H9 (cell line): ENCODE results near the gene BCAP29. TPM values are rescaled to one million over a fixed set of nuclear protein-coding genes. Genes with fewer than 3 reads are reported as not detected.

ENCODE experiments used
- DNase-seq: peaks from one replicate; pipeline ENCODE4 v3.0.0-alpha.2; 2017
- H2AFZ ChIP-seq: one replicate; pipeline ENCODE4 v1.6.1; 2013; ENCODE audit warnings: mild to moderate bottlenecking, low read length, control low read depth, moderate library complexity
- H2AK5ac ChIP-seq: 2 replicates; pipeline ENCODE4 v1.6.1; 2013; ENCODE audit warnings: low read length, control low read depth, mixed read lengths; ENCODE audit not compliant: insufficient read length
- H2BK120ac ChIP-seq: one replicate; pipeline ENCODE4 v1.6.1; 2013; ENCODE audit warnings: low read depth, mild to moderate bottlenecking, low read length, control low read depth, inconsistent platforms; ENCODE audit not compliant: poor library complexity, severe bottlenecking
- H2BK12ac ChIP-seq: 2 replicates; pipeline ENCODE4 v1.6.1; 2013; ENCODE audit warnings: low read length, control low read depth, mixed read lengths, low read depth; ENCODE audit not compliant: insufficient read length
- H2BK15ac ChIP-seq: 2 replicates; pipeline ENCODE4 v1.6.1; 2013; ENCODE audit warnings: low read depth, low read length, control low read depth
- H2BK20ac ChIP-seq: one replicate; pipeline ENCODE4 v1.6.1; 2013; ENCODE audit warnings: low read depth, mild to moderate bottlenecking, low read length, control low read depth, inconsistent platforms; ENCODE audit not compliant: poor library complexity, severe bottlenecking
- H2BK5ac ChIP-seq: 2 replicates; pipeline ENCODE4 v1.6.1; 2013; ENCODE audit warnings: low read length, control low read depth, mixed read lengths; ENCODE audit not compliant: insufficient read length
- H3K14ac ChIP-seq: 2 replicates; pipeline ENCODE4 v1.6.1; 2013; ENCODE audit warnings: low read length, control low read depth; ENCODE audit not compliant: insufficient read depth
- H3K18ac ChIP-seq: 2 replicates; pipeline ENCODE4 v1.6.1; 2013; ENCODE audit warnings: low read depth, mild to moderate bottlenecking, mixed read lengths, low read length, control low read depth; ENCODE audit not compliant: insufficient read length
- H3K23ac ChIP-seq: 2 replicates; pipeline ENCODE4 v1.6.1; 2013; ENCODE audit warnings: low read length, control low read depth, mixed read lengths, low read depth; ENCODE audit not compliant: insufficient read length
- H3K23me2 ChIP-seq: 2 replicates; pipeline ENCODE4 v1.6.1; 2013; ENCODE audit warnings: low read depth, mild to moderate bottlenecking, mixed read lengths, low read length, control low read depth; ENCODE audit not compliant: insufficient read length, poor library complexity, severe bottlenecking
- H3K27ac ChIP-seq: 2 replicates; pipeline ENCODE4 v1.5.1; 2013; ENCODE audit warnings: low read length, control low read depth, mixed read lengths, low read depth; ENCODE audit not compliant: insufficient read length
- H3K27me3 ChIP-seq: 2 replicates; pipeline ENCODE4 v1.6.1; 2013; ENCODE audit warnings: low read length, control low read depth, inconsistent platforms; ENCODE audit not compliant: insufficient read depth
- H3K4ac ChIP-seq: 2 replicates; pipeline ENCODE4 v1.6.1; 2013; ENCODE audit warnings: low read depth, mild to moderate bottlenecking, control low read depth, inconsistent platforms, low read length, moderate library complexity
- H3K4me1 ChIP-seq: 2 replicates; pipeline ENCODE4 v1.6.1; 2013; ENCODE audit warnings: low read length, control low read depth, inconsistent platforms; ENCODE audit not compliant: insufficient read depth
- H3K4me2 ChIP-seq: 2 replicates; pipeline ENCODE4 v1.6.1; 2013; ENCODE audit warnings: low read length, control low read depth, mixed read lengths; ENCODE audit not compliant: insufficient read length, insufficient read depth
- H3K56ac ChIP-seq: 2 replicates; pipeline ENCODE4 v1.6.1; 2013; ENCODE audit warnings: low read depth, mild to moderate bottlenecking, mixed read lengths, low read length, control low read depth; ENCODE audit not compliant: insufficient read length
- H3K79me1 ChIP-seq: 2 replicates; pipeline ENCODE4 v1.6.1; 2013; ENCODE audit warnings: low read depth, mild to moderate bottlenecking, moderate library complexity, low read length, control low read depth, inconsistent platforms; ENCODE audit not compliant: insufficient read depth, poor library complexity, severe bottlenecking
- H3K79me2 ChIP-seq: 2 replicates; pipeline ENCODE4 v1.6.1; 2013; ENCODE audit warnings: low read length, control low read depth, inconsistent platforms; ENCODE audit not compliant: insufficient read depth
- H3K9ac ChIP-seq: 2 replicates; pipeline ENCODE4 v1.6.1; 2013; ENCODE audit warnings: low read length, control low read depth, mixed read lengths; ENCODE audit not compliant: insufficient read length; ENCODE audit errors: extremely low read depth
- H3K9me3 ChIP-seq: one replicate; pipeline ENCODE4 v1.6.1; 2013; ENCODE audit warnings: low read depth, low read length, inconsistent platforms; ENCODE audit not compliant: control insufficient read depth
- H3T11ph ChIP-seq: one replicate; pipeline ENCODE4 v1.6.1; 2013; ENCODE audit warnings: mild to moderate bottlenecking, low read length, control low read depth, inconsistent platforms
- H4K20me1 ChIP-seq: one replicate; pipeline ENCODE4 v1.6.1; 2013; ENCODE audit not compliant: control insufficient read depth, insufficient read length, insufficient read depth
- H4K5ac ChIP-seq: 2 replicates; pipeline ENCODE4 v1.6.1; 2013; ENCODE audit warnings: low read depth, mild to moderate bottlenecking, mixed read lengths, low read length, control low read depth; ENCODE audit not compliant: insufficient read length
- H4K8ac ChIP-seq: replicated peaks from 2 replicates; pipeline ENCODE4 v1.6.1; 2013; ENCODE audit warnings: low read length, control low read depth, mixed read lengths, low read depth; ENCODE audit not compliant: insufficient read length
- H4K91ac ChIP-seq: 2 replicates; pipeline ENCODE4 v1.6.1; 2013; ENCODE audit warnings: low read depth, mild to moderate bottlenecking, moderate library complexity, mixed read lengths, low read length, control low read depth; ENCODE audit not compliant: insufficient read length
- H3K27ac Mint-ChIP-seq, 3 experiments: 2 replicates in 2 of 3; 3 replicates in 1 of 3; pipeline ENCODE4 v1.8.0; 2020 to 2021; ENCODE audit warnings: mixed read lengths in 3 of 3, mild to moderate bottlenecking in 1 of 3, moderate library complexity in 1 of 3
- H3K27me3 Mint-ChIP-seq: 2 replicates; pipeline ENCODE4 v1.8.0; 2021; ENCODE audit warnings: low read depth, mild to moderate bottlenecking, moderate library complexity, mixed read lengths
- H3K36me3 Mint-ChIP-seq, 3 experiments: 2 replicates in 2 of 3; 3 replicates in 1 of 3; pipeline ENCODE4 v1.8.0; 2020 to 2021; ENCODE audit warnings: low read depth in 3 of 3, mixed read lengths in 3 of 3; ENCODE audit not compliant: insufficient read depth in 1 of 3
- H3K4me1 Mint-ChIP-seq, 2 experiments: 2 replicates each; pipeline ENCODE4 v1.8.0; 2020; ENCODE audit warnings: mixed read lengths in 2 of 2
- H3K4me3 Mint-ChIP-seq, 2 experiments: 2 replicates in 1 of 2; 3 replicates in 1 of 2; pipeline ENCODE4 v1.8.0; 2020 to 2021; ENCODE audit warnings: mild to moderate bottlenecking in 2 of 2, mixed read lengths in 2 of 2, moderate library complexity in 1 of 2
- H3K9me3 Mint-ChIP-seq, 2 experiments: 2 replicates in 1 of 2; 3 replicates in 1 of 2; pipeline ENCODE4 v1.8.0; 2020; ENCODE audit warnings: mild to moderate bottlenecking in 2 of 2, mixed read lengths in 2 of 2, moderate library complexity in 1 of 2
- WGBS: extraction: QIAGEN DNeasy Blood & Tissue Kit; methylation state at CpG from one replicate; pipeline ENCODE4 v1.1.7; 2013; ENCODE audit warnings: missing lambda C conversion rate, low lambda C conversion rate, mixed read lengths; ENCODE audit not compliant: insufficient read length; ENCODE audit errors: extremely low coverage; 5-methylcytosine and 5-hydroxymethylcytosine counted together
- total RNA-seq: library from RNA; stranded (reverse); gene quantifications from 2 replicates; pipeline ENCODE4 v1.2.1, GENCODE V29; 2021
- TF ChIP-seq, protein P1 (sequence below): fragments of 200-600 bp; sonication (generic); conservative IDR thresholded peaks from 3 replicates; pipeline ENCODE4 v1.8.0; 2021; ENCODE audit warnings: antibody characterized with exemption, mild to moderate bottlenecking

BCAP29 gene
- total RNA-seq, 1 experiment from 2014 or later, result 30.6 TPM

DNA sequence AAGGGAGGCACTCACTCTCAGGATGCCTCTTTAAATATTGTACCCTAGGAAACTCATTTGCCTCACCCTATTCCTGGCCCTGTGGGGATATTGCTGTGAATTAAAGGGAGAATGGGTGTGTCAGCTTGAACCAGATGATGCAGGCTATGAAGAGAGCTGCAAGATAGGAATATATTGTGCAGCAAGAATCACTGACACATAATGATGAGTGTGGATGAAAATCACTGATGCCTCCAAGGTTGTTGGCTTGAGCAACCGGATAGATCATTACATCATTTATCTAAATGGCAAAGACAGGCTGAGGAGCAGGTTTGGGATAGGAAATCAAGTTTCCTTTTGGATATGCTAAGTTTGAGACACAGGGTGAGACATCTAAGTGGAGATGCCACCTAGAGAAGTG, 86.7 kb downstream of the BCAP29 start:
- Histone ChIP-seq H4K20me1 (no peaks in the 10 kb centered on the region), H2BK120ac (no peak overlapping the region), H3K14ac (no peak overlapping the region), H3K4me2 (no peak overlapping the region), H3T11ph (no peak overlapping the region), H3K23me2 (peaks cover 2% of the 10 kb centered on the region), H3K27ac (no peak overlapping the region), H4K5ac (no peak overlapping the region), H2BK5ac (no peak overlapping the region), H3K23ac (no peak overlapping the region), H3K4ac (no peak overlapping the region), H4K91ac (no peak overlapping the region), H2BK20ac (no peak overlapping the region), H2AK5ac (no peak overlapping the region), H2BK12ac (no peak overlapping the region), H4K8ac (no peak overlapping the region), H2BK15ac (no peak overlapping the region), H3K18ac (no peak overlapping the region), H3K4me1 (no peaks in the 10 kb centered on the region), H2AFZ (no peak overlapping the region), H3K79me2 (no peaks in the 10 kb centered on the region), H3K9me3 (no peaks in the 10 kb centered on the region), H3K79me1 (no peaks in the 10 kb centered on the region), H3K9ac (no peak overlapping the region), H3K56ac (no peak overlapping the region), H3K27me3 (peaks cover 10% of the 10 kb centered on the region)
- Mint-ChIP-seq H3K36me3 (no peaks in the 10 kb centered on the region; a peak in 1 of 7 replicates), H3K4me1 (peaks cover 2 to 7% of the 10 kb centered on the region in 2 experiments; a peak in 3 of 4 replicates), H3K27ac (no peak overlapping the region), H3K9me3 (peaks cover 0 to 2% of the 10 kb centered on the region in 2 experiments; a peak in 1 of 5 replicates), H3K27me3 (peaks cover 39% of the 10 kb centered on the region), H3K4me3 (no peak overlapping the region)
- DNase-seq, result no peak
- WGBS, result no CpG with 5 or more reads among the region's 1 CpG
- TF ChIP-seq, protein P1, sequence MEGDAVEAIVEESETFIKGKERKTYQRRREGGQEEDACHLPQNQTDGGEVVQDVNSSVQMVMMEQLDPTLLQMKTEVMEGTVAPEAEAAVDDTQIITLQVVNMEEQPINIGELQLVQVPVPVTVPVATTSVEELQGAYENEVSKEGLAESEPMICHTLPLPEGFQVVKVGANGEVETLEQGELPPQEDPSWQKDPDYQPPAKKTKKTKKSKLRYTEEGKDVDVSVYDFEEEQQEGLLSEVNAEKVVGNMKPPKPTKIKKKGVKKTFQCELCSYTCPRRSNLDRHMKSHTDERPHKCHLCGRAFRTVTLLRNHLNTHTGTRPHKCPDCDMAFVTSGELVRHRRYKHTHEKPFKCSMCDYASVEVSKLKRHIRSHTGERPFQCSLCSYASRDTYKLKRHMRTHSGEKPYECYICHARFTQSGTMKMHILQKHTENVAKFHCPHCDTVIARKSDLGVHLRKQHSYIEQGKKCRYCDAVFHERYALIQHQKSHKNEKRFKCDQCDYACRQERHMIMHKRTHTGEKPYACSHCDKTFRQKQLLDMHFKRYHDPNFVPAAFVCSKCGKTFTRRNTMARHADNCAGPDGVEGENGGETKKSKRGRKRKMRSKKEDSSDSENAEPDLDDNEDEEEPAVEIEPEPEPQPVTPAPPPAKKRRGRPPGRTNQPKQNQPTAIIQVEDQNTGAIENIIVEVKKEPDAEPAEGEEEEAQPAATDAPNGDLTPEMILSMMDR, result no peak
